A549 treated with CORT108297 at 1 μM for 4 hours (cell line): ENCODE data around the gene ABCB9. TPM values are rescaled to one million over a fixed set of nuclear protein-coding genes. Genes with fewer than 3 reads are reported as not detected.

Experiments
- total RNA-seq: library from RNA; stranded (reverse); fragments of 200-300 nt; extraction: Qiagen RNA extraction; gene quantifications from 5 replicates; pipeline ENCODE4 v1.2.3, GENCODE V29; 2022

ABCB9 gene
- 6.9 to 10.7 TPM (median 8.5 TPM) in 5 replicates for total RNA-seq

GRCh38 chr12:122965851-122966742, at the start of gene ABCB9:
Gene ABCB9, minus strand, starts transcription at chr12:122966463. Its CDS starts 6,228 bp downstream, at chr12:122960235.

GRCh38 chr12:122980183-122981035, 14.1 kb upstream of the ABCB9 start, which contains the start of gene ARL6IP4:
Gene ARL6IP4, plus strand, starts transcription at chr12:122980681. Its CDS starts 459 bp downstream, at chr12:122981140.

DNA sequence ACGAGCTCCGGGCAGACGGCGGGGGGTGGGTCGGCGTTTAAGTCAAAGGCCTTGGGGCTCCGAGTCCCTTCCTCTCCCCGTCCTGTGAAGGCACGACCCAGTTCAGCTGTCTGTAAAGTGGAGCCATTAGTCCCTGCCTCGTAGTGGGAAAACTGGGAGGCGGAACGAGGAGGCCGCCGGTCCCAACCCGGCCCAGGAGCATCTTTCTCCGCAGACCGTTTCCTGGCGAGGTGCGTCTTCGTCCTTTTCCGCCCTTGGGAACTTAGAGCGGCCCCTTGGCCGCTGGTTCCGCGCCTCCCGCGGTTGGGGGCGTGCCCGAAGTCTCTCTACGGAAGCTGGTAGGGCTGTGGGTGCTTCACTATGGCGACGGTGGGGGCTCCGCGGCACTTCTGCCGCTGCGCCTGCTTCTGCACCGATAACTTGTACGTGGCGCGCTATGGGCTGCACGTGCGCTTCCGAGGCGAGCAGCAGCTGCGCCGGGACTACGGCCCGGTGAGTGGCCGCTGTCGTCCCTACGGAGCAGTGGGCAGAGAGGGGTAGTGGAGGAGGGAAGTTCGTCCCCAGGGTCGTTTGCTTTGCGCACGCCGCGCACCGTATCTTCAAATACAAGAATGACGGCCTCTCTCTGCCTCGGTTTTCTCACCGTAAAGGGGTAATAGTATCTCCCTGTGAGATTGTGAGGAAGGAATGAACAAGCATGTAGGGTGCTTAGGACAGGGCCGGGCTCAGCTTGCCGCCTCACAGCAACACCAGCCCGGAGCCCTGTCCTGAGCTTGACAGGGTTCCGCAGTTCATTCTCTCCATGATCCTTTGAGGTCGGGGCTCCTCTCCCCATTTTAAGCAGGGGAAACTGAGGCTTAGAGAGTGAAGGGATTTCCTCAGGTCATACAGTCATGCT, 8.9 kb upstream of the ABCB9 start, which contains the start of gene OGFOD2:
Gene OGFOD2, plus strand, starts transcription at position 353 of the 898 bp plus-strand sequence. Its CDS starts 8 bp downstream, at position 361.

GRCh38 chr12:122895704-122896636, 70.3 kb downstream of the ABCB9 start, which contains the start of gene VPS37B:
Gene VPS37B, minus strand, starts transcription at chr12:122896124. Its CDS starts 62 bp downstream, at chr12:122896062.

Other genes starting within 250 kb of the ABCB9 start
- 0.06 to 0.22 TPM (median 0.08 TPM) in 5 replicates for gene HCAR3, start 249.7 kb downstream of the ABCB9 start, total RNA-seq
- 0.01 to 0.06 TPM (median 0.02 TPM) in 5 replicates for gene HCAR1, start 235.6 kb downstream of the ABCB9 start, total RNA-seq
- 54.1 to 70.8 TPM (median 55.3 TPM) in 5 replicates for gene DENR, start 213.6 kb downstream of the ABCB9 start, total RNA-seq
- 0.03 to 0.21 TPM (median 0.07 TPM) in 5 replicates for gene CCDC62, start 191.9 kb downstream of the ABCB9 start, total RNA-seq
- 12.4 to 17.1 TPM (median 14.5 TPM) in 5 replicates for gene HIP1R, start 131.0 kb downstream of the ABCB9 start, total RNA-seq
- 28.7 to 33.9 TPM (median 32.2 TPM) in 5 replicates for gene VPS37B, start 70.3 kb downstream of the ABCB9 start, total RNA-seq
- 12.3 to 19.1 TPM (median 17.4 TPM) in 5 replicates for gene OGFOD2, start 8.8 kb upstream of the ABCB9 start, total RNA-seq
- gene ARL6IP4, start 14.2 kb upstream of the ABCB9 start, total RNA-seq = 202 to 253 TPM (median 246 TPM) in 5 replicates
- 12.1 to 22.4 TPM (median 19.4 TPM) in 5 replicates for gene PITPNM2, start 184.6 kb upstream of the ABCB9 start, total RNA-seq